ENCODE measurements around the gene KNG1. TPM values are rescaled to one million over a fixed set of nuclear protein-coding genes. Genes with fewer than 3 reads are reported as not detected.

Gene KNG1
- total and polyA plus RNA-seq, 2 of the 8 experiments (the other 6 are each of a cell fraction or from before 2014, with no cell fraction given): 0.05 TPM; not detected in 1

DNA sequence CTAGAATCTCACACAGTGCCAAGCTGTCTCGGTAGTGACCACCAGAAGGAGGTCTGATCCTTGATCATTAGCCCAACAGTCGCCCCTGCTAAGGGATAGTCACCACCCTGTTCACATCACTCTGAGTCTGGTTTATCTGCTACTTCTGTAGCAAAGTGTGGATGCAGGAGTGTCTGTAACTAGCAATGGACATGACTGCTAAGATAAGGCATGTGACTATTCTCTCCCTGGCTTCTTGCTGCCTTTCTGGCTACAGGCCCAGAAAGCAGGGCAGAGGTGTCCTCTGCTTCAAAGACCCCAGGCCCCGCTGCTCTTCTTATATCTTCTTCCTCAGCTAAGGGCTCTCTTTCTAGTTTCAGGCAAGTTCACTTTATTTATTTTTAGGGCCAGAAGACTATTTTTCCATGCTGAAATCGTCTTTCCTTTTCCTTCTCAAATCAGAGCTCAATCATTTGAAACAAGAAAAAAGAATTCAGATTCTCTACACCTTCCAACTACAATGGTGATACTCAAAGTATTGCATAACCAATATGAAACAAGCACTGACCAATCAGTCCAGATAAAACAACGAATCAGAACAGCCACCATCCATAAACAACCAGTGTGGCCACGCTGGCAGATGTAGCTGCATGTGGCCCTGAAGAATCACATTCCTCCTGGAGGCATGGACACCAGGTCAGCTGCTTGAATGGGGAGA is 8.0 kb upstream of the KNG1 start:
- H3K23ac ChIP-seq (ENCODE audit: insufficient read length): no peak overlapping the region
- no peak overlapping the region for H3K56ac ChIP-seq (replicated peaks; ENCODE audit: insufficient read length, low read depth, low read length)
- no peaks in the 10 kb centered on the region for H3K79me1 ChIP-seq (ENCODE audit: low read depth, low read length)
- DNase-seq (ENCODE audit: low read depth in 1 of 2, low spot score in 2 of 2) (no peak), FAIRE-seq (no peak)
- H2BK5ac ChIP-seq (ENCODE audit: low read depth, low read length): no peak overlapping the region
- H3K4me2 ChIP-seq (ENCODE audit: insufficient read depth in 1 of 2, low read depth in 2 of 2, low read length in 2 of 2): no peak overlapping the region
- H3K79me2 ChIP-seq (ENCODE audit: control insufficient read depth in 1 of 2, insufficient read depth in 2 of 2, low read length in 2 of 2): no peaks in the 10 kb centered on the region
- POLR2A ChIA-PET (ENCODE audit: partially characterized antibody): interaction anchor here (2.5 kb wide), 1 partner anchor 75 kb away, joined by 14 read pairs; the partner anchor contains the start of gene EIF4A2
- no peak overlapping the region for H4K5ac ChIP-seq (ENCODE audit: insufficient read length, low read depth, low read length)
- no peaks in the 10 kb centered on the region for H4K20me1 ChIP-seq (replicated peaks in 1 of 2; ENCODE audit: control insufficient read depth in 1 of 2, insufficient read depth in 2 of 2, low read length in 2 of 2)
- no peak overlapping the region for H3K27ac ChIP-seq (ENCODE audit: low read depth, low read length)
- no peak overlapping the region for H3K14ac ChIP-seq (ENCODE audit: insufficient read length)
- H2BK12ac ChIP-seq (ENCODE audit: low read depth, low read length): no peak overlapping the region
- no peak overlapping the region for H2AK5ac ChIP-seq (ENCODE audit: low read depth, low read length)
- no peak overlapping the region for H2AFZ ChIP-seq (ENCODE audit: low read length)
- H4K8ac ChIP-seq (ENCODE audit: extremely low read depth, insufficient read depth, low read length): no peak overlapping the region
- H3K4me1 ChIP-seq (replicated peaks in 1 of 4; ENCODE audit: control insufficient read depth in 3 of 4, insufficient read depth in 4 of 4, low read length in 3 of 4): peaks cover 0 to 7% (median 1%) of the 10 kb centered on the region in 4 experiments; a peak in 2 of 7 replicates
- no peak overlapping the region for H3K18ac ChIP-seq (ENCODE audit: extremely low read depth, low read length)
- no peaks in the 10 kb centered on the region for H3K23me2 ChIP-seq (ENCODE audit: low read depth, low read length)
- WGBS, 2 experiments (ENCODE audit: extremely low coverage in 1 of 2, insufficient coverage in 1 of 2, insufficient read length in 1 of 2, insufficient replicate concordance in 2 of 2, low coverage in 1 of 2, low lambda C conversion rate in 2 of 2, missing lambda C conversion rate in 1 of 2): 80% methylated on average over 6 of the region's 6 CpGs; no CpG with 5 or more reads in 1 of the 2 experiments
- H4K91ac ChIP-seq (replicated peaks; ENCODE audit: insufficient read length, low read length): no peak overlapping the region
- no peak overlapping the region for H2BK20ac ChIP-seq (ENCODE audit: low read length)
- no peak overlapping the region for H3K4me3 ChIP-seq (ENCODE audit: extremely low read depth in 1 of 4, insufficient read depth in 2 of 4, low read depth in 3 of 4, low read length in 4 of 4)
- no peak overlapping the region; a peak in 1 of 7 replicates for H3K9ac ChIP-seq (replicated peaks in 1 of 4; ENCODE audit: extremely low read depth in 1 of 4, low read depth in 3 of 4, low read length in 3 of 4)
- CTCF ChIA-PET (ENCODE audit: partially characterized antibody): interaction anchor here (0.6 to 1.7 kb wide), 5 partner anchors 11 to 156 kb away, joined by 3 to 8 read pairs (median 4); no protein-coding TSS in a partner anchor
- H3K36me3 ChIP-seq (ENCODE audit: control insufficient read depth in 2 of 4, insufficient read depth in 4 of 4, low read length in 3 of 4): no peaks in the 10 kb centered on the region
- no peak overlapping the region for H2BK120ac ChIP-seq (replicated peaks; ENCODE audit: low read depth, low read length)
- H3K27me3 ChIP-seq (replicated peaks in 1 of 4; ENCODE audit: control insufficient read depth in 3 of 4, extremely low read depth in 1 of 4, insufficient read depth in 3 of 4, low read length in 3 of 4): no peaks in the 10 kb centered on the region
- no peak overlapping the region for H3K4ac ChIP-seq (replicated peaks; ENCODE audit: insufficient read length, low read depth, low read length)
- H2BK15ac ChIP-seq (ENCODE audit: low read length): no peak overlapping the region
- no peaks in the 10 kb centered on the region for H3K9me3 ChIP-seq (ENCODE audit: insufficient read depth in 2 of 2, low read depth in 1 of 2, low read length in 1 of 2)
- TF ChIP-seq POLR2A (IDR thresholded peaks at IDR 0.05; ENCODE audit: control extremely low read depth in 1 of 2, low read depth in 2 of 2, low read length in 2 of 2) (no peak), CBX5 (IDR thresholded peaks at IDR 0.05; ENCODE audit: low read depth, low read length) (no peak), FOSL1 (IDR thresholded peaks at IDR 0.05; ENCODE audit: insufficient read depth, low read depth, low read length) (no peak), EGR1 (IDR thresholded peaks at IDR 0.05; ENCODE audit: borderline replicate concordance, low read depth, low read length) (no peak), BCL11A (IDR thresholded peaks at IDR 0.05; ENCODE audit: low read depth in 2 of 2, low read length in 2 of 2) (no peak), GABPA (IDR thresholded peaks at IDR 0.05; ENCODE audit: borderline replicate concordance, insufficient read depth, low read length) (no peak), KDM4A (IDR thresholded peaks at IDR 0.05; ENCODE audit: low read depth, low read length, severe bottlenecking) (no peak), SP2 (IDR thresholded peaks at IDR 0.05; ENCODE audit: low read length) (no peak), YY1 (IDR thresholded peaks at IDR 0.05; ENCODE audit: low read depth, low read length) (no peak), ZNF274 (IDR thresholded peaks at IDR 0.05; ENCODE audit: borderline replicate concordance, extremely low read depth, low read length) (no peak), CEBPB (IDR thresholded peaks at IDR 0.05; ENCODE audit: low read depth, low read length) (no peak), CREB1 (IDR thresholded peaks at IDR 0.05) (no peak)

All from H1 (cell line).